CD4-positive, alpha-beta memory T cell (primary cell): ENCODE results near the gene MYO1C. TPM values are rescaled to one million over a fixed set of nuclear protein-coding genes. Genes with fewer than 3 reads are reported as not detected.
"Not testable (repeated sequence)": the region's sequence is repeated elsewhere in the genome, so short reads cannot be mapped to it uniquely, and the experiment has no call there.

ENCODE experiments used
- CTCF ChIA-PET: fragments of 350-600 bp; sonication (Branson Sonifier 250); formaldehyde crosslinking; loops from one replicate; lab custom pipeline; 2021; ENCODE audit warnings: inconsistent platforms; ENCODE audit not compliant: partially characterized antibody; lab: Charles Lee
- POLR2A ChIA-PET: fragments of 350-600 bp; sonication (Branson Sonifier 250); formaldehyde crosslinking; loops from one replicate; lab custom pipeline; 2021; ENCODE audit not compliant: partially characterized antibody; lab: Charles Lee
- DNase-seq, 5 donors: peaks; one replicate each; pipeline versions ENCODE4 v3.0.0 to v3.0.0-alpha.2; 2020 to 2022; ENCODE audit warnings: mixed read lengths in 1 of 5
- H3K27ac ChIP-seq: one replicate; pipeline ENCODE4 v1.7.0; 2013; ENCODE audit warnings: low read depth, low read length
- H3K27me3 ChIP-seq: 2 replicates; pipeline ENCODE4 v1.7.0; 2013; ENCODE audit warnings: mild to moderate bottlenecking, low read length, moderate library complexity; ENCODE audit not compliant: insufficient read depth
- H3K36me3 ChIP-seq: 2 replicates; pipeline ENCODE4 v1.7.0; 2013; ENCODE audit warnings: mild to moderate bottlenecking, low read length, moderate library complexity; ENCODE audit not compliant: insufficient read depth
- H3K4me1 ChIP-seq: 2 replicates; pipeline ENCODE4 v1.7.0; 2013; ENCODE audit warnings: mild to moderate bottlenecking, low read length, moderate library complexity; ENCODE audit not compliant: insufficient read depth
- H3K4me3 ChIP-seq, 2 donors: one replicate each; pipeline ENCODE4 v1.7.0; 2013; ENCODE audit warnings: low read length in 2 of 2, mild to moderate bottlenecking in 1 of 2
- H3K9me3 ChIP-seq, 2 donors: one replicate each; pipeline ENCODE4 v1.7.0; 2013; ENCODE audit warnings: low read length in 2 of 2, control low read depth in 1 of 2; ENCODE audit not compliant: control insufficient read depth in 1 of 2
- H3K27ac Mint-ChIP-seq, 7 donors: one replicate each; pipeline ENCODE4 v1.8.0; 2020 to 2021; ENCODE audit warnings: mixed read lengths in 7 of 7, mild to moderate bottlenecking in 6 of 7, inconsistent platforms in 3 of 7, moderate library complexity in 3 of 7
- H3K27me3 Mint-ChIP-seq, 2 donors: one replicate each; pipeline ENCODE4 v1.8.0; 2020 to 2021; ENCODE audit warnings: mixed read lengths in 2 of 2
- H3K36me3 Mint-ChIP-seq, 2 donors: one replicate each; pipeline ENCODE4 v1.8.0; 2020 to 2021; ENCODE audit warnings: mixed read lengths in 2 of 2, inconsistent platforms in 1 of 2, mild to moderate bottlenecking in 1 of 2
- H3K4me1 Mint-ChIP-seq, 4 donors: one replicate each; pipeline ENCODE4 v1.8.0; 2020 to 2021; ENCODE audit warnings: mixed read lengths in 4 of 4, mild to moderate bottlenecking in 1 of 4
- H3K4me3 Mint-ChIP-seq, 8 donors: one replicate each; pipeline ENCODE4 v1.8.0; 2020 to 2021; ENCODE audit warnings: mixed read lengths in 8 of 8, mild to moderate bottlenecking in 7 of 8, moderate library complexity in 6 of 8, inconsistent platforms in 3 of 8
- H3K9me3 Mint-ChIP-seq, 8 donors: one replicate each; pipeline ENCODE4 v1.8.0; 2020 to 2021; ENCODE audit warnings: mixed read lengths in 8 of 8, mild to moderate bottlenecking in 5 of 8, inconsistent platforms in 3 of 8, moderate library complexity in 1 of 8
- intact Hi-C: fragments of 100-400 bp; cut with micrococcal nuclease; formaldehyde crosslinking; loops from one replicate; pipeline ENCODE4 v1.15.1; 2023
- polyA plus RNA-seq, 2 donors: library from polyadenylated mRNA; unstranded; fragments of 300-500 nt; fragmentation: Illumina TruSeq; gene quantifications; one replicate each; pipeline ENCODE4 v1.2.3, GENCODE V29; 2021
- total RNA-seq, 2 experiments: library from RNA; stranded (reverse); gene quantifications; one replicate each; pipeline ENCODE4 v1.2.3, GENCODE V29; 2021

Gene MYO1C
- total and polyA plus RNA-seq, 4 experiments from 2014 or later = 6.3 to 31.1 (median 24.8) TPM

GRCh38 chr17:1420163-1420562, 72.3 kb downstream of the MYO1C start:
- ChIA-PET POLR2A (no interaction called here), CTCF (interaction anchor here (0.6 kb wide), 1 partner anchor 31 kb away, joined by 5 read pairs; no protein-coding TSS in a partner anchor)
- Histone ChIP-seq H3K27ac (no peak overlapping the region), H3K36me3 (peaks cover 19% of the 10 kb centered on the region), H3K27me3 (no peaks in the 10 kb centered on the region), H3K4me1 (no peaks in the 10 kb centered on the region), H3K9me3 (no peaks in the 10 kb centered on the region), H3K4me3 (no peak overlapping the region)
- Mint-ChIP-seq H3K27ac (no peak overlapping the region), H3K4me1 (peaks cover 0 to 3% (median 0%) of the 10 kb centered on the region in 4 donors), H3K36me3 (peaks cover 17 to 32% of the 10 kb centered on the region in 2 donors), H3K9me3 (no peaks in the 10 kb centered on the region), H3K27me3 (no peaks in the 10 kb centered on the region), H3K4me3 (no peak overlapping the region)
- intact Hi-C loops = no loop called here
- no peak for DNase-seq

- H3K4me3 Mint-ChIP-seq, H3K9me3 Mint-ChIP-seq, H3K27ac Mint-ChIP-seq, H3K27me3 ChIP-seq, H3K4me1 Mint-ChIP-seq, H3K4me3 ChIP-seq, H3K9me3 ChIP-seq, CTCF ChIA-PET, H3K27me3 Mint-ChIP-seq, H3K27ac ChIP-seq, H3K4me1 ChIP-seq, DNase-seq, intact Hi-C loops: not testable (repeated sequence)
- H3K36me3 ChIP-seq = peaks cover 16% of the 10 kb centered on the region
- POLR2A ChIA-PET = interaction anchor here (1.2 kb wide), 1 partner anchor 53 kb away, joined by 3 read pairs; no protein-coding TSS in a partner anchor
- peaks cover 15 to 27% of the 10 kb centered on the region in 2 donors for H3K36me3 Mint-ChIP-seq
Observed at GRCh38 chr17:1418476-1418875, 74.0 kb downstream of the MYO1C start.

DNA sequence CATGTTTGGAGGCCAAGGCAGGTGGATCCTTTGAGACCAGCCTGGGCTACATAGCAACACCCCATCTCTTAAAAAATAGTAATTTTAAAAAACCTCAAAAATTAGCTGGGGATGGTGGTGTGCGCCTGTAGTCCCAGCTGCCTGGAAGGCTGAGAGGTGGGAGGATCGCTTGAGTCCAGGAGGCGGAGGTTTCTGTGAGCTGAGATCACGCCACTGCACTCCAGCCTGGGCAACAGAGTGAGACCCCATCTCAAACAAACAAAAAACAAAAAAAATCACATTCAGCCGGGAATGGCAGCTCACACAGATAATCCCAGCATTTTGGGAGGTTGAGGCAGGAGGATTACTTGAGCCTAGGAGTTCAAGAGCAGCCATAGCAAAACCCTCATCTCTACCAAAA, 76.1 kb downstream of the MYO1C start:
- Mint-ChIP-seq H3K27me3 (no peaks in the 10 kb centered on the region), H3K27ac (no peak overlapping the region), H3K9me3 (peaks cover 0 to 2% (median 0%) of the 10 kb centered on the region in 8 donors), H3K36me3 (peaks cover 7 to 13% of the 10 kb centered on the region in 2 donors), H3K4me3 (no peak overlapping the region), H3K4me1 (peaks cover 0 to 6% (median 1%) of the 10 kb centered on the region in 4 donors)
- Histone ChIP-seq H3K9me3 (no peaks in the 10 kb centered on the region), H3K27ac (no peak overlapping the region), H3K27me3 (no peaks in the 10 kb centered on the region), H3K4me3 (no peak overlapping the region), H3K36me3 (peaks cover 3% of the 10 kb centered on the region), H3K4me1 (no peaks in the 10 kb centered on the region)
- ChIA-PET CTCF (interaction anchor here (1.3 kb wide), 1 partner anchor 51 kb away, joined by 4 read pairs; no protein-coding TSS in a partner anchor), POLR2A (no interaction called here)
- no peak for DNase-seq
- intact Hi-C loops = no loop called here

DNA sequence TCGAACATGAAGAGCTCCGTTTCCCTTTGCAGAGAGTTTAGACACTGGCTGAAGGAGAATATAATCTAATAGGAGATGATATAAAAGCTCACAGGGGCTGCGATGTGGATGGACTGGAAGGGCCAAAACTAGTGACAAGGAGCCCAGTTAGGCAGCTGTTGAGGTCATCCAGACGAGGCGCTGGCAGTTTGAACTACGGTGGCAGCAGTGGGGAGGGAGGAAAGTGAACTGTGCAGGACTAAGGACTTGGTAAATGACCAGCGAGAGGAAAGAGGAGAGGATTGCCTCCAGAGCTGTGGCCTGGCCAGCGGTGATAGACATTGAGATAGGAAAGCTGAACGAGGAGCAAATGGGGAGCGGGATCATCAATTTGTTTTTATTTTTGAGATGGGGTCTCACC, 77.9 kb downstream of the MYO1C start:
- Histone ChIP-seq H3K27me3 (no peaks in the 10 kb centered on the region), H3K36me3 (no peaks in the 10 kb centered on the region), H3K4me1 (no peaks in the 10 kb centered on the region), H3K27ac (no peak overlapping the region), H3K4me3 (no peak overlapping the region), H3K9me3 (no peaks in the 10 kb centered on the region)
- no peak overlapping the region for H3K27ac Mint-ChIP-seq
- peaks cover 0 to 6% (median 2%) of the 10 kb centered on the region in 4 donors for H3K4me1 Mint-ChIP-seq
- H3K9me3 Mint-ChIP-seq = peaks cover 0 to 3% (median 0%) of the 10 kb centered on the region in 8 donors
- peaks cover 3 to 6% of the 10 kb centered on the region in 2 donors for H3K36me3 Mint-ChIP-seq
- no peaks in the 10 kb centered on the region for H3K27me3 Mint-ChIP-seq
- ChIA-PET CTCF (interaction anchor here (0.6 kb wide), 1 partner anchor 122 kb away, joined by 3 read pairs; no protein-coding TSS in a partner anchor), POLR2A (no interaction called here)
- intact Hi-C loops = no loop called here
- DNase-seq = no peak
- no peak overlapping the region for H3K4me3 Mint-ChIP-seq

Other genes starting within 250 kb of the MYO1C start
- gene BHLHA9, start 222.2 kb downstream of the MYO1C start, total RNA-seq = not detected
- not detected for gene BHLHA9, start 222.2 kb downstream of the MYO1C start, polyA plus RNA-seq
- not detected for gene TRARG1, start 213.0 kb downstream of the MYO1C start, total RNA-seq
- not detected for gene TRARG1, start 213.0 kb downstream of the MYO1C start, polyA plus RNA-seq
- gene YWHAE, start 92.5 kb downstream of the MYO1C start, total RNA-seq = 100 to 1,000 TPM; 142 to 143 TPM
- gene YWHAE, start 92.5 kb downstream of the MYO1C start, polyA plus RNA-seq = 10 to 100 TPM; 54.1 to 56.4 TPM
- 10 to 100 TPM; 29.3 to 32.1 TPM for gene CRK, start 36.5 kb downstream of the MYO1C start, total RNA-seq
- 10 to 100 TPM; 24.2 to 25.1 TPM for gene CRK, start 36.5 kb downstream of the MYO1C start, polyA plus RNA-seq
- 10 to 100 TPM; 73.6 to 78.5 TPM for gene INPP5K, start 23.9 kb upstream of the MYO1C start, total RNA-seq
- gene INPP5K, start 23.9 kb upstream of the MYO1C start, polyA plus RNA-seq = 100 to 1,000 TPM in 1 of 2 donors, 10 to 100 TPM in 1; 81.9 to 123 TPM
- gene PITPNA, start 70.1 kb upstream of the MYO1C start, total RNA-seq = 10 to 100 TPM; 40.8 to 44.2 TPM
- gene PITPNA, start 70.1 kb upstream of the MYO1C start, polyA plus RNA-seq = 10 to 100 TPM; 22.5 to 46.3 TPM
- 1 to 10 TPM; 1.9 to 3.3 TPM for gene SLC43A2, start 136.1 kb upstream of the MYO1C start, total RNA-seq
- gene SLC43A2, start 136.1 kb upstream of the MYO1C start, polyA plus RNA-seq = under 1 TPM; 0.56 to 0.70 TPM
- gene SCARF1, start 153.0 kb upstream of the MYO1C start, total RNA-seq = 1 to 10 TPM; 1.6 TPM
- under 1 TPM in 1 of 2 donors, not detected in 1; 0.21 TPM for gene SCARF1, start 153.0 kb upstream of the MYO1C start, polyA plus RNA-seq
- gene RILP, start 157.2 kb upstream of the MYO1C start, total RNA-seq = 1 to 10 TPM; 2.0 to 2.2 TPM
- gene RILP, start 157.2 kb upstream of the MYO1C start, polyA plus RNA-seq = 1 to 10 TPM; 4.2 to 4.9 TPM
- 100 to 1,000 TPM; 429 to 464 TPM for gene PRPF8, start 192.2 kb upstream of the MYO1C start, total RNA-seq
- gene PRPF8, start 192.2 kb upstream of the MYO1C start, polyA plus RNA-seq = 100 to 1,000 TPM in 1 of 2 donors, 10 to 100 TPM in 1; 87.9 to 225 TPM
- gene TLCD2, start 217.7 kb upstream of the MYO1C start, total RNA-seq = under 1 TPM; 0.75 to 0.81 TPM
- under 1 TPM in 1 of 2 donors, not detected in 1; 0.24 TPM for gene TLCD2, start 217.7 kb upstream of the MYO1C start, polyA plus RNA-seq
- gene WDR81, start 232.0 kb upstream of the MYO1C start, total RNA-seq = 10 to 100 TPM; 36.3 to 40.3 TPM
- gene WDR81, start 232.0 kb upstream of the MYO1C start, polyA plus RNA-seq = 10 to 100 TPM in 1 of 2 donors, 1 to 10 TPM in 1; 4.4 to 23.4 TPM